OCI-LY7 (cell line): Measurements from ENCODE around the gene GTF2IRD1.

Experiments used
- CTCF ChIP-seq: fragments of 200-600 bp; sonication (generic); conservative IDR thresholded peaks from 2 replicates; pipeline ENCODE4 v1.5.1; 2014; ENCODE audit warnings: mild to moderate bottlenecking, antibody characterized with exemption, low read length, moderate library complexity, mixed read lengths
- EZH2phosphoT487 ChIP-seq: fragments of 200-600 bp; sonication (generic); IDR thresholded peaks from 2 replicates; pipeline ENCODE4 v1.6.1; 2018; ENCODE audit warnings: low read depth, borderline replicate concordance, mild to moderate bottlenecking, mixed run types, antibody characterized with exemption, low read length, moderate library complexity, mixed read lengths

GRCh38 chr7:74567318-74567668, 113.6 kb downstream of the GTF2IRD1 start:
- TF ChIP-seq CTCF (no peak), EZH2phosphoT487 (no peak)
